ENCODE data around the gene PCSK4. TPM values are rescaled to one million over a fixed set of nuclear protein-coding genes. Genes with fewer than 3 reads are reported as not detected.
A peak's percentile ranks its signal among the peaks of the same experiment; 100 is the strongest.

PCSK4 gene
- total RNA-seq, 1 donor from 2014 or later: 4.3 TPM

GRCh38 chr19:1449467-1450442 is 40.4 kb downstream of the PCSK4 start, which contains the start of gene APC2:
TSS of gene APC2 (plus strand) at chr19:1450121. CDS start at chr19:1453002, 2,881 bp downstream.
- intact Hi-C loops (cut with DNase I): no loop called here
- ATAC-seq: no peak

GRCh38 chr19:1447944-1448343 is 42.2 kb downstream of the PCSK4 start:
- peaks cover 17% of the 10 kb centered on the region for H3K4me1 ChIP-seq
- H3K4me3 ChIP-seq: no peak overlapping the region
- H3K27me3 ChIP-seq: peaks cover 77% of the 10 kb centered on the region
- no peak overlapping the region for H3K27ac ChIP-seq
- TF ChIP-seq CTCF (IDR thresholded peaks at IDR 0.05): no peak
- ATAC-seq (no peak), DNase-seq (no peak)
- intact Hi-C loops (cut with DNase I): no loop called here
- peaks cover under 1% of the 10 kb centered on the region for H3K36me3 ChIP-seq
- no peaks in the 10 kb centered on the region for H3K9me3 ChIP-seq

More at GRCh38 chr19:1449467-1450442, 40.4 kb downstream of the PCSK4 start, which contains the start of gene APC2:
- peaks cover 14% of the 10 kb centered on the region for H3K4me1 ChIP-seq
- H3K27me3 ChIP-seq: peaks cover 96% of the 10 kb centered on the region
- no peaks in the 10 kb centered on the region for H3K36me3 ChIP-seq
- TF ChIP-seq CTCF (IDR thresholded peaks at IDR 0.05): no peak
- no peak within 1 kb of the TSS for H3K27ac ChIP-seq
- H3K9me3 ChIP-seq: no peaks in the 10 kb centered on the region
- no peak for DNase-seq
- no peak within 1 kb of the TSS for H3K4me3 ChIP-seq

GRCh38 chr19:1447504-1447903 is 42.6 kb downstream of the PCSK4 start:
- no peak for DNase-seq
- intact Hi-C loops (cut with DNase I): no loop called here
- Histone ChIP-seq H3K27me3 (peaks cover 73% of the 10 kb centered on the region), H3K36me3 (peaks cover 5% of the 10 kb centered on the region), H3K9me3 (no peaks in the 10 kb centered on the region), H3K4me3 (no peak overlapping the region), H3K27ac (no peak overlapping the region), H3K4me1 (peaks cover 17% of the 10 kb centered on the region)
- no peak for TF ChIP-seq CTCF (IDR thresholded peaks at IDR 0.05)
- ATAC-seq: no peak

- TF ChIP-seq CTCF (IDR thresholded peaks at IDR 0.05): no peak
- intact Hi-C loops (cut with DNase I): no loop called here
- no peak for DNase-seq
- H3K4me3 ChIP-seq: no peak overlapping the region
- peaks cover 67% of the 10 kb centered on the region for H3K27me3 ChIP-seq
- no peak for ATAC-seq
- no peak overlapping the region for H3K27ac ChIP-seq
- H3K4me1 ChIP-seq: peaks cover 17% of the 10 kb centered on the region
- peaks cover 11% of the 10 kb centered on the region for H3K36me3 ChIP-seq
- H3K9me3 ChIP-seq: no peaks in the 10 kb centered on the region
Measured at GRCh38 chr19:1446713-1447481, 43.3 kb downstream of the PCSK4 start.

GRCh38 chr19:1445932-1446712 is 44.0 kb downstream of the PCSK4 start:
- Histone ChIP-seq H3K9me3 (no peaks in the 10 kb centered on the region), H3K36me3 (peaks cover 18% of the 10 kb centered on the region), H3K27me3 (peaks cover 59% of the 10 kb centered on the region), H3K27ac (no peak overlapping the region), H3K4me3 (peak overlapping the region; percentile 42), H3K4me1 (peaks cover 17% of the 10 kb centered on the region)
- DNase-seq (no peak), ATAC-seq (peak; percentile 1)
- intact Hi-C loops (cut with DNase I): no loop called here
- no peak for TF ChIP-seq CTCF (IDR thresholded peaks at IDR 0.05)

Data from upper lobe of right lung (tissue), 1 donor.